Stomach (tissue), 9 donors: ENCODE results near the gene LRRC61. TPM values are rescaled to one million over a fixed set of nuclear protein-coding genes. Genes with fewer than 3 reads are reported as not detected.
"Not testable (repeated sequence)": the region's sequence is repeated elsewhere in the genome, so short reads cannot be mapped to it uniquely, and the experiment has no call there.

Experiments
- DNase-seq, 2 donors: peaks; one replicate each; pipeline versions ENCODE4 v3.0.0 to v3.0.0-alpha.2; 2013 to 2019
- H3K27ac ChIP-seq, 5 donors: fragments of 200-600 bp in 4 of 5; sonication (generic) in 4 of 5; one replicate each; pipeline ENCODE4 v1.5.1; 2013 to 2019; ENCODE audit warnings: mild to moderate bottlenecking in 1 of 5, moderate library complexity in 1 of 5
- H3K27me3 ChIP-seq, 3 donors: fragments of 200-600 bp; sonication (generic); one replicate each; pipeline ENCODE4 v1.5.1; 2017 to 2019; ENCODE audit warnings: mixed run types in 1 of 3
- H3K36me3 ChIP-seq, 4 donors: fragments of 200-600 bp; sonication (generic); 1 replicate in 3 of 4; 2 replicates in 1 of 4; pipeline ENCODE4 v1.5.1; 2016 to 2019
- H3K4me1 ChIP-seq, 4 donors: fragments of 200-600 bp; sonication (generic); one replicate each; pipeline ENCODE4 v1.5.1; 2016 to 2019
- H3K4me3 ChIP-seq, 4 donors: fragments of 200-600 bp; sonication (generic) in 3 of 4; one replicate each; pipeline ENCODE4 v1.5.1; 2016 to 2019; ENCODE audit warnings: mild to moderate bottlenecking in 1 of 4
- H3K9me3 ChIP-seq, 4 donors: fragments of 200-600 bp; sonication (generic); one replicate each; pipeline ENCODE4 v1.5.1; 2016 to 2019
- EP300 ChIP-seq: sonication (generic); formaldehyde crosslinking; IDR thresholded peaks from one replicate; pipeline ENCODE4 v1.6.1; 2017; ENCODE audit warnings: antibody characterized with exemption
- POLR2A ChIP-seq, 4 donors: fragments of 450-650 bp; IDR thresholded peaks; one replicate each; pipeline ENCODE4 v1.6.1; 2016; ENCODE audit warnings: antibody characterized with exemption in 4 of 4, control low read depth in 2 of 4, mild to moderate bottlenecking in 1 of 4, moderate library complexity in 1 of 4
- POLR2AphosphoS5 ChIP-seq, 3 donors: sonication (generic); formaldehyde crosslinking; IDR thresholded peaks; one replicate each; pipeline ENCODE4 v1.6.1; 2016; ENCODE audit warnings: antibody characterized with exemption in 3 of 3
- WGBS, 5 donors: extraction: QIAGEN DNeasy Blood & Tissue Kit in 3 of 5; methylation state at CpG; one replicate each; pipeline versions ENCODE4 v1.1.5 to v1.1.7; 2013 to 2018; 5-methylcytosine and 5-hydroxymethylcytosine counted together
- intact Hi-C: fragments of 100-400 bp; cut with DNase I; formaldehyde crosslinking; loops from one replicate; pipeline ENCODE4 v1.15.1; 2023; ENCODE audit warnings: low total_unique reads
- polyA plus RNA-seq, 3 donors: library from polyadenylated mRNA; stranded (reverse); fragments of 200-250 nt; gene quantifications; one replicate each; pipeline ENCODE4 v1.2.3, GENCODE V29; 2013
- total RNA-seq, 5 donors: library from RNA; depleted of rRNA; stranded (reverse); fragments of >200 nt; gene quantifications; one replicate each; pipeline versions ENCODE4 v1.1.0 to v1.2.3, GENCODE V29; 2014 to 2016
- TF ChIP-seq, protein P1 (sequence below), 7 experiments: fragments of 450-650 bp in 4 of 7; fragments of 200-600 bp in 3 of 7; sonication (generic) in 3 of 7; IDR thresholded peaks; one replicate each; pipeline ENCODE4 v1.5.1; 2016 to 2019; ENCODE audit warnings: antibody characterized with exemption in 7 of 7, control low read depth in 2 of 7, mild to moderate bottlenecking in 1 of 7
- donor health status: healthy with polysubstance abuse.
- donor health status: Bipolar disorder and iron deficiency.
- donor health status: healthy.

Gene LRRC61
- total and polyA plus RNA-seq, 8 donors = 5.6 to 15.9 (median 9.6) TPM; not detected in 2

DNA sequence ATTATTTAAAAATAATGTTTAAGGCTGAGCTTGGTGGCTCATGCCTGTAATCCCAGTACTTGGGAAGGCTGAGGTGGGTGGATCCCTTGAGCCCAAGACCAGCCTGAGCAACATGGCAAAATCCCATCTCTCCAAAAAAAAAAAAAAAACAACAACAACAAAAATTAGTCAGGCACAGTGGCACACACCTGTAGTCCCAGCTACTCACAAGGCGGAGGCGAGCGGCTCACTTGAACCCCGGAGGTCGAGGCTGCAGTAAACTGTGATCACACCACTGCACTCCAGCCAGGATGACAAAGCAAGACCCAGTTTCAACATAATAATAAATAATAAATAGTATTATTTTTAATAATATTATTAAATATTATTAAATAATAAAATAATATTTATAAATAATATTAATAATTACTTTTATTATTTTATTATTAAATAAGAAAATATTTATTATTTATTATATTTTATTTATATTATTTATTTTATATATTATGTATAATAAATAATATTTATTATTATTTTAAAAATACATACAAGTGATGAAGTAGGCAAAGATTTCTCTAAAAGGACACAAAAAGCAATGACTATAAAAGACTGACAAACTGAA lies 8.4 kb upstream of the LRRC61 start:
- Histone ChIP-seq H3K9me3 (no peaks in the 10 kb centered on the region), H3K4me1 (peaks cover 0 to 13% (median 2%) of the 10 kb centered on the region in 4 donors), H3K36me3 (no peaks in the 10 kb centered on the region), H3K4me3 (no peak overlapping the region), H3K27me3 (no peaks in the 10 kb centered on the region), H3K27ac (no peak overlapping the region)
- TF ChIP-seq POLR2AphosphoS5 (IDR thresholded peaks at IDR 0.05) = no peak
- no peak for TF ChIP-seq POLR2A (IDR thresholded peaks at IDR 0.05)
- TF ChIP-seq EP300 = no peak
- TF ChIP-seq, protein P1, sequence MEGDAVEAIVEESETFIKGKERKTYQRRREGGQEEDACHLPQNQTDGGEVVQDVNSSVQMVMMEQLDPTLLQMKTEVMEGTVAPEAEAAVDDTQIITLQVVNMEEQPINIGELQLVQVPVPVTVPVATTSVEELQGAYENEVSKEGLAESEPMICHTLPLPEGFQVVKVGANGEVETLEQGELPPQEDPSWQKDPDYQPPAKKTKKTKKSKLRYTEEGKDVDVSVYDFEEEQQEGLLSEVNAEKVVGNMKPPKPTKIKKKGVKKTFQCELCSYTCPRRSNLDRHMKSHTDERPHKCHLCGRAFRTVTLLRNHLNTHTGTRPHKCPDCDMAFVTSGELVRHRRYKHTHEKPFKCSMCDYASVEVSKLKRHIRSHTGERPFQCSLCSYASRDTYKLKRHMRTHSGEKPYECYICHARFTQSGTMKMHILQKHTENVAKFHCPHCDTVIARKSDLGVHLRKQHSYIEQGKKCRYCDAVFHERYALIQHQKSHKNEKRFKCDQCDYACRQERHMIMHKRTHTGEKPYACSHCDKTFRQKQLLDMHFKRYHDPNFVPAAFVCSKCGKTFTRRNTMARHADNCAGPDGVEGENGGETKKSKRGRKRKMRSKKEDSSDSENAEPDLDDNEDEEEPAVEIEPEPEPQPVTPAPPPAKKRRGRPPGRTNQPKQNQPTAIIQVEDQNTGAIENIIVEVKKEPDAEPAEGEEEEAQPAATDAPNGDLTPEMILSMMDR (IDR thresholded peaks at IDR 0.05) = no peak
- WGBS, 5 donors = 90 to 98% (median 97%) methylated on average over 5 of the region's 5 CpGs
- intact Hi-C loops = no loop called here
- no peak for DNase-seq

DNA sequence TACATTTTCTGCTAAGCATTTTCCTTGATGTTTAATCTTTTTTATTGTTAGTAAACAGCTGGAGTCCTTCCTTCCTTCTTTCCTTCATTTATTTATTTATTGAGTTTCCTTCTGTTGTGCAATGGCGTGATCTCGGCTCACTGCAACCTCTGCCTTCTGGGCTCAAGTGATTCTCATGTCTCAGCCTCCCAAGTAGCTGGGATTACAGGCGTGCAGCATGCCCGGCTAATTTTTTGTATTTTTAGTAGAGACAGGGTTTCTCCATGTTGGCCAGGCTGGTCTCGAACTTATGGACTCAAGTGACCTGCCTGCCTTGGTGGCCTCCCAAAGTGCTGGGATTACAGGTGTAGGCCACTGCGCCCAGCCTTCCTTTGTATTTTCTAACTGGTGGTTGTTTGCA lies 6.2 kb upstream of the LRRC61 start:
- H3K4me3 ChIP-seq, intact Hi-C loops, H3K27me3 ChIP-seq, H3K36me3 ChIP-seq, DNase-seq, H3K9me3 ChIP-seq, H3K27ac ChIP-seq: not testable (repeated sequence)
- H3K4me1 ChIP-seq = peaks cover 3 to 23% (median 7%) of the 10 kb centered on the region in 4 donors
- WGBS, 5 donors = 74 to 89% (median 83%) methylated on average over 6 of the region's 6 CpGs

DNA sequence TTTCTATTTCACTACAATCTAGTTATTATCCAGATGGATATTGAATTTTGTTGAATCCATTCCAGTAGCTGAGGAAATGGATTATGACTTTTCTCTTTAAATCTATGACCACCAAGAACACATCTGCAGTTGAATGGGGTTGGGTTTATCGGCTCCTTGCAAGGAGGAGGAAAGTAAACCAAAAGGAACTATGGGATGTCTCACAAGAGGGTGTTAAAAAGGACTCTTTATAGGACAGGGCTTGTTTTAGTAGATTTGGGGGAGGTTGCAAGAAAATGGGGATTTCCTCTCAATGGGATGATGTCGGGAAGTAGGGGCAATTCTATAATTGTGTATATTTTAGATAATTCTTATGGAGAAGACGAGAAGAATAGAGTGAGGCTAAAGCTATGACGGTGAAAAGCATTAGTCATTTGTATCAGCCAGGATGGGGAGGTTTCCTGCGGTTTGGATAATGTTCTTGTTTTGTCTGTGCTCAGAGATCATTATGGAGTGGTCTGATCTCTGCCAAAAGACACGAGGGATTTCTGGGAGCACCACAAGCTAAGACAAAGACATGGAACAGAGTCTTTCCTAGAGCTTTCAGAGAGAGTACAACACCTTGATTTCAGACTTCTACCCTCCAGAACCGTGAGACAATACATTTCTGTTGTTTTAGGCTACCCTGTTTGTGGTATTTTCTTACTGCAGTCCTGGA lies 5.3 kb upstream of the LRRC61 start:
- intact Hi-C loops = no loop called here
- no peak overlapping the region for H3K27ac ChIP-seq
- TF ChIP-seq POLR2AphosphoS5 (IDR thresholded peaks at IDR 0.05) (no peak), EP300 (no peak), POLR2A (IDR thresholded peaks at IDR 0.05) (no peak)
- TF ChIP-seq, protein P1 (IDR thresholded peaks at IDR 0.05) = no peak
- WGBS, 5 donors = 67 to 76% (median 71%) methylated on average over 7 of the region's 7 CpGs
- H3K4me3 ChIP-seq = no peak overlapping the region
- H3K36me3 ChIP-seq = no peaks in the 10 kb centered on the region
- no peak for DNase-seq
- peaks cover 12 to 30% (median 14%) of the 10 kb centered on the region in 4 donors for H3K4me1 ChIP-seq
- H3K9me3 ChIP-seq = no peaks in the 10 kb centered on the region
- H3K27me3 ChIP-seq = no peaks in the 10 kb centered on the region

DNA sequence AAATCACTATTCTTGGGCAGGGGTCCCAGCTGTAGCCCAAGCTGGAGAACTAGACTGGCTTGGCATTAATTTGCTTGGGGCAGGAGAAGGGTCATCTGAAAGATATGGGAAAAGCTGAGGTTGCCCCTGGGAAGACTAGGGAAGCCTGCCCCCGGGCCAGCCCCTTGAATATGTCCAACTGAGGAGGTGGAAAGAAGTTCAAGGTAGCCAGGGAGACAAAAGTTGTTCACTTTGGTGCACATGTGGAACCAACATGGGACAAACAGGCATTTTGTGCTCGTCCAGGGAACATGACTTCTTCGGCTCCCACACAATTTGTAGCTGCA lies 1.4 kb upstream of the LRRC61 start:
- no peak for DNase-seq
- H3K27ac ChIP-seq = peak overlapping the region in 2 of 5 donors; percentile 86 to 94
- H3K4me3 ChIP-seq = peak overlapping the region in 1 of 4 donors; percentile 67
- H3K27me3 ChIP-seq = no peaks in the 10 kb centered on the region
- intact Hi-C loops = no loop called here
- peaks cover 0 to 13% (median 11%) of the 10 kb centered on the region in 4 donors for H3K36me3 ChIP-seq
- WGBS, 5 donors = 94 to 100% (median 98%) methylated on average over 3 of the region's 3 CpGs
- peaks cover 26 to 46% (median 34%) of the 10 kb centered on the region in 4 donors for H3K4me1 ChIP-seq
- TF ChIP-seq POLR2AphosphoS5 (IDR thresholded peaks at IDR 0.05) (no peak), POLR2A (IDR thresholded peaks at IDR 0.05) (no peak), EP300 (no peak)
- TF ChIP-seq, protein P1 (IDR thresholded peaks at IDR 0.05) = no peak
- no peaks in the 10 kb centered on the region for H3K9me3 ChIP-seq
